K562 (cell line): Measurements from ENCODE around the gene SYT3. TPM values are rescaled to one million over a fixed set of nuclear protein-coding genes. Genes with fewer than 3 reads are reported as not detected.

Source experiments
- ATAC-seq: fragments of 200-7000 bp; cut with Tn5 transposase; 3 replicates; pipeline ENCODE4 v1.9.1; 2020; ENCODE audit warnings: moderate library complexity
- BruUV-seq: library from RNA; stranded (reverse); fragments of 400-500 nt; replicated peaks from 2 replicates; lab custom pipeline; 2021; lab: Mats Ljungman, UMichigan
- CTCF ChIA-PET: fragments of 300-600 bp; formaldehyde crosslinking; extraction: SDS; loops from one replicate; lab custom pipeline; 2021; ENCODE audit warnings: low intra/inter-chr PET ratio; lab: Yijun Ruan, JAX
- POLR2A ChIA-PET: fragments of 300-600, 350-650 bp; sonication (Branson Sonifier 250); formaldehyde crosslinking; extraction: SDS; loops from one replicate; lab custom pipeline; 2021; ENCODE audit warnings: antibody characterized with exemption, inconsistent platforms; lab: Yijun Ruan, JAX
- DNase-seq, 4 experiments: peaks; one replicate each; pipeline versions ENCODE4 v3.0.0 to v3.0.0-alpha.2; 2011 to 2018; ENCODE audit warnings: low spot score in 3 of 4, mixed read lengths in 3 of 4; ENCODE audit errors: extremely low read depth in 1 of 4
- FAIRE-seq: peaks from 2 replicates; lab custom pipeline; 2011; peaks lifted over from hg19 to GRCh38; lab: Jason Lieb, UNC
- H2AFZ ChIP-seq: 2 replicates; pipeline ENCODE4 v1.6.0; 2011; ENCODE audit warnings: low read depth, low read length, control low read depth, inconsistent platforms
- H3K27ac ChIP-seq: fragments of 200-600 bp; 3 replicates; pipeline ENCODE4 v1.8.0; 2011; ENCODE audit warnings: low read depth, mild to moderate bottlenecking, control low read depth, inconsistent platforms, low read length, moderate library complexity, mixed read lengths; ENCODE audit errors: extremely low read depth
- H3K27me3 ChIP-seq, 2 experiments: fragments of 300-600 bp in 1 of 2; 2 replicates in 1 of 2; 3 replicates in 1 of 2; pipeline versions ENCODE4 v1.6.0 to v1.8.0; 2011; ENCODE audit warnings: inconsistent platforms in 2 of 2, low read length in 2 of 2, mild to moderate bottlenecking in 1 of 2, mixed read lengths in 1 of 2, moderate library complexity in 1 of 2; ENCODE audit not compliant: control insufficient read depth in 2 of 2, insufficient read depth in 2 of 2
- H3K36me3 ChIP-seq: fragments of 300-600 bp; 3 replicates; pipeline ENCODE4 v1.8.0; 2011; ENCODE audit warnings: mild to moderate bottlenecking, low read length, inconsistent platforms; ENCODE audit not compliant: control insufficient read depth, insufficient read depth
- H3K4me1 ChIP-seq, 2 experiments: fragments of 200-600 bp in 1 of 2; replicated peaks in 1 of 2; 2 replicates in 1 of 2; 3 replicates in 1 of 2; pipeline versions ENCODE4 v1.5.1 to v1.8.0; 2011; ENCODE audit warnings: inconsistent platforms in 2 of 2, low read length in 2 of 2, mild to moderate bottlenecking in 1 of 2, mixed read lengths in 1 of 2, moderate library complexity in 1 of 2; ENCODE audit not compliant: control insufficient read depth in 2 of 2, insufficient read depth in 2 of 2
- H3K4me2 ChIP-seq: 2 replicates; pipeline ENCODE4 v1.6.1; 2011; ENCODE audit warnings: low read length, control low read depth, inconsistent platforms, mixed read lengths; ENCODE audit not compliant: insufficient read depth
- H3K4me3 ChIP-seq: fragments of 200-600 bp; sonication (generic), shearing (Covaris generic); 2 replicates; pipeline ENCODE4 v1.5.1; 2016; ENCODE audit warnings: control low read depth, inconsistent platforms
- H3K79me2 ChIP-seq: fragments of 200-600 bp; 3 replicates; pipeline ENCODE4 v1.8.0; 2011; ENCODE audit warnings: low read length, inconsistent platforms; ENCODE audit not compliant: control insufficient read depth, insufficient read depth
- H3K9ac ChIP-seq, 2 experiments: 2 replicates each; pipeline versions ENCODE4 v1.6.0 to v1.6.1; 2011; ENCODE audit warnings: low read depth in 2 of 2, low read length in 2 of 2, control low read depth in 1 of 2, inconsistent platforms in 1 of 2, mild to moderate bottlenecking in 1 of 2, mixed read lengths in 1 of 2; ENCODE audit not compliant: insufficient read depth in 1 of 2
- H3K9me1 ChIP-seq: one replicate; pipeline ENCODE4 v1.6.0; 2011; ENCODE audit warnings: inconsistent platforms, mild to moderate bottlenecking, low read length, moderate library complexity; ENCODE audit not compliant: control insufficient read depth, insufficient read depth
- H3K9me3 ChIP-seq: replicated peaks from 2 replicates; pipeline ENCODE4 v1.5.1; 2011; ENCODE audit warnings: low read depth, low read length, inconsistent platforms; ENCODE audit not compliant: control insufficient read depth, insufficient read depth
- H4K20me1 ChIP-seq: replicated peaks from 2 replicates; pipeline ENCODE4 v1.6.1; 2011; ENCODE audit warnings: low read length, inconsistent platforms, mixed read lengths; ENCODE audit not compliant: control insufficient read depth, insufficient read depth
- ATF1 ChIP-seq, 2 experiments: fragments of 450-650 bp in 1 of 2; IDR thresholded peaks; 2 replicates each; pipeline ENCODE4 v1.6.1; 2016; ENCODE audit warnings: missing compliant biosample characterization in 1 of 2, missing genetic modification characterization in 1 of 2
- DNMT1 ChIP-seq: fragments of 450-650 bp; IDR thresholded peaks from 2 replicates; pipeline ENCODE4 v1.6.1; 2016; ENCODE audit warnings: antibody characterized with exemption, mild to moderate bottlenecking
- ETV6 ChIP-seq, 3 experiments: fragments of 150-350 bp in 1 of 3; sonication (generic) in 1 of 3; formaldehyde crosslinking in 1 of 3; IDR thresholded peaks; 2 replicates each; pipeline versions ENCODE4 v1.6.1 to v1.8.0; 2014 to 2022; ENCODE audit warnings: borderline replicate concordance in 2 of 3, low read depth in 2 of 3, antibody characterized with exemption in 1 of 3, low read length in 1 of 3, mild to moderate bottlenecking in 1 of 3, missing genetic modification reagents in 1 of 3
- MAFK ChIP-seq: IDR thresholded peaks from 2 replicates; pipeline ENCODE4 v1.6.1; 2011; ENCODE audit warnings: low read length, improper control_type of control experiment
- MAZ ChIP-seq, 2 experiments: fragments of 450-650 bp in 1 of 2; sonication (generic) in 1 of 2; formaldehyde crosslinking; IDR thresholded peaks in 1 of 2; conservative IDR thresholded peaks in 1 of 2; 2 replicates each; pipeline versions ENCODE4 v1.4.0 to v1.5.0; 2020; ENCODE audit warnings: mild to moderate bottlenecking in 1 of 2, missing genetic modification reagents in 1 of 2
- NFE2 ChIP-seq: IDR thresholded peaks from 2 replicates; pipeline ENCODE4 v1.6.1; 2014; ENCODE audit warnings: antibody characterized with exemption, low read depth
- NRF1 ChIP-seq, 2 experiments: fragments of 450-650 bp; IDR thresholded peaks in 1 of 2; conservative IDR thresholded peaks in 1 of 2; 2 replicates each; pipeline ENCODE4 v1.6.1; 2014; ENCODE audit warnings: mild to moderate bottlenecking in 2 of 2
- TCF3 ChIP-seq: sonication (generic); formaldehyde crosslinking; IDR thresholded peaks from 2 replicates; pipeline ENCODE4 v1.4.0; 2020; ENCODE audit warnings: mild to moderate bottlenecking, missing genetic modification reagents
- TCF7 ChIP-seq: sonication (generic); IDR thresholded peaks from 2 replicates; pipeline ENCODE4 v1.6.1; 2016; ENCODE audit warnings: antibody characterized with exemption, borderline replicate concordance
- ZNF165 ChIP-seq: fragments of 250-450 bp; sonication (Bioruptor Pico); IDR thresholded peaks from 2 replicates; pipeline ENCODE4 v1.4.0; 2020; ENCODE audit warnings: borderline replicate concordance
- ZNF175 ChIP-seq: fragments of 200-800 bp; sonication (Bioruptor generic); IDR thresholded peaks from 2 replicates; pipeline ENCODE4 v1.6.1; 2016; ENCODE audit warnings: low read depth, mild to moderate bottlenecking, missing genetic modification characterization, missing compliant biosample characterization
- WGBS: fragments of 100-300 bp; shearing (Covaris generic); methylation state at CpG from one replicate; pipeline ENCODE4 v1.1.6; 2016; ENCODE audit warnings: low coverage, mixed read lengths; ENCODE audit not compliant: insufficient coverage; ENCODE audit errors: missing lambda C conversion rate; 5-methylcytosine and 5-hydroxymethylcytosine counted together
- in situ Hi-C: fragments of 300-500 bp; cut with MboI; formaldehyde crosslinking; loops from 4 replicates; pipeline ENCODE4 v1.15.0; 2018; ENCODE audit warnings: inconsistent platforms, mixed read lengths
- intact Hi-C: fragments of 100-400 bp; cut with micrococcal nuclease; formaldehyde crosslinking; loops from 2 replicates; pipeline ENCODE4 v1.14.2; 2022
- polyA plus RNA-seq, 8 experiments: library from polyadenylated mRNA; depleted of rRNA in 4 of 8; stranded (reverse) in 5 of 8; unstranded in 3 of 8; fragments of >200 nt; fragmentation: Nextera tagmentation in 2 of 8; fragmentation: Illumina TruSeq in 1 of 8; extraction: Ambion mirVana in 2 of 8; extraction: Trizol in 1 of 8; gene quantifications; 2 replicates each; pipeline versions ENCODE4 v1.2.1 to v1.2.3, GENCODE V29; 2011 to 2014; ENCODE audit warnings: inconsistent platforms in 1 of 8, missing spikeins in 1 of 8
- total RNA-seq, 7 experiments: library from RNA; depleted of rRNA in 6 of 7; stranded (reverse); fragments of >200 nt in 6 of 7; fragmentation: Illumina TruSeq in 2 of 7; extraction: Trizol in 2 of 7; gene quantifications; 2 replicates each; pipeline versions ENCODE4 v1.2.1 to v1.2.3, GENCODE V29; 2011 to 2021; ENCODE audit warnings: low replicate concordance in 1 of 7
- TF ChIP-seq, protein P1 (sequence below), 2 experiments: IDR thresholded peaks; 2 replicates each; pipeline ENCODE4 v1.6.1; 2012; ENCODE audit warnings: improper control_type of control experiment in 2 of 2, low read depth in 2 of 2, low read length in 2 of 2, borderline replicate concordance in 1 of 2
- TF ChIP-seq, protein P2 (sequence below): sonication (generic); formaldehyde crosslinking; IDR thresholded peaks from 2 replicates; pipeline ENCODE4 v1.8.0; 2022; ENCODE audit warnings: missing genetic modification reagents, mild to moderate bottlenecking, moderate library complexity, borderline replicate concordance

SYT3 gene
- total and polyA plus RNA-seq, 9 of the 15 experiments (the other 6 are each of a cell fraction or from before 2014, with no cell fraction given): 0.36 to 2.0 (median 0.54) TPM; not detected in 2

DNA sequence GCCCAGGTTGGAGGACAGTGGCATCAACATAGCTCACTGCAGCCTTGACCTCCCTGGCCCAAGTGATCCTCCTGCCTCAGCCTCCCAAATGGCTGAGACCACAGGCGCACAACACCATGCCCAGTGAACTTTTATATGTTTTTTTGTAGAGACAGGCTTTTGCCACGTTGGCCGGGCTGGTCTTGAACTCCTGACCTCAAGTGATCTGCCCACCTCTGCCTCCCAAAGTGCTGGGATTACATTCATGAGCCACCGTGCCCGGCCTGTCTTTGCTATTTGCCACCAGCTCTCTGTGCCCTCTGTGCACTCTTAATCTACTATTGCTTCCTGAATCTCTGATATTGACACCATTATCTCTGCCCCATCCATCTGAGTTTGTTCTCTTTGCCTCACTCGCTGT lies 37.2 kb downstream of the SYT3 start:
- TF ChIP-seq, protein P1, sequence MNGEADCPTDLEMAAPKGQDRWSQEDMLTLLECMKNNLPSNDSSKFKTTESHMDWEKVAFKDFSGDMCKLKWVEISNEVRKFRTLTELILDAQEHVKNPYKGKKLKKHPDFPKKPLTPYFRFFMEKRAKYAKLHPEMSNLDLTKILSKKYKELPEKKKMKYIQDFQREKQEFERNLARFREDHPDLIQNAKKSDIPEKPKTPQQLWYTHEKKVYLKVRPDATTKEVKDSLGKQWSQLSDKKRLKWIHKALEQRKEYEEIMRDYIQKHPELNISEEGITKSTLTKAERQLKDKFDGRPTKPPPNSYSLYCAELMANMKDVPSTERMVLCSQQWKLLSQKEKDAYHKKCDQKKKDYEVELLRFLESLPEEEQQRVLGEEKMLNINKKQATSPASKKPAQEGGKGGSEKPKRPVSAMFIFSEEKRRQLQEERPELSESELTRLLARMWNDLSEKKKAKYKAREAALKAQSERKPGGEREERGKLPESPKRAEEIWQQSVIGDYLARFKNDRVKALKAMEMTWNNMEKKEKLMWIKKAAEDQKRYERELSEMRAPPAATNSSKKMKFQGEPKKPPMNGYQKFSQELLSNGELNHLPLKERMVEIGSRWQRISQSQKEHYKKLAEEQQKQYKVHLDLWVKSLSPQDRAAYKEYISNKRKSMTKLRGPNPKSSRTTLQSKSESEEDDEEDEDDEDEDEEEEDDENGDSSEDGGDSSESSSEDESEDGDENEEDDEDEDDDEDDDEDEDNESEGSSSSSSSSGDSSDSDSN (IDR thresholded peaks at IDR 0.05; ENCODE audit: borderline replicate concordance in 1 of 2, low read depth in 2 of 2, low read length in 2 of 2): no peak
- TF ChIP-seq DNMT1 (no peak), MAFK (no peak), NRF1 (conservative IDR thresholded peaks at IDR 0.05 in 1 of 2, IDR thresholded peaks at IDR 0.05 in 1 of 2) (no peak), ZNF165 (no peak), TCF3 (CRISPR knock-in tag) (no peak), NFE2 (no peak), TCF7 (no peak), ZNF175 (no peak), MAZ (CRISPR knock-in tag; conservative IDR thresholded peaks at IDR 0.05 in 1 of 2, IDR thresholded peaks at IDR 0.05 in 1 of 2) (peak in 1 of 2 experiments; percentile 9; a peak in 1 of 4 replicates), ETV6 (IDR thresholded peaks at IDR 0.05; ENCODE audit: borderline replicate concordance in 1 of 2, low read depth in 2 of 2, low read length in 1 of 2) (no peak), ETV6 (CRISPR knock-in tag; IDR thresholded peaks at IDR 0.05; ENCODE audit: borderline replicate concordance) (no peak), ATF1 (CRISPR knock-in tag; IDR thresholded peaks at IDR 0.05) (no peak), ATF1 (tag; IDR thresholded peaks at IDR 0.05) (no peak)
- TF ChIP-seq, protein P2, sequence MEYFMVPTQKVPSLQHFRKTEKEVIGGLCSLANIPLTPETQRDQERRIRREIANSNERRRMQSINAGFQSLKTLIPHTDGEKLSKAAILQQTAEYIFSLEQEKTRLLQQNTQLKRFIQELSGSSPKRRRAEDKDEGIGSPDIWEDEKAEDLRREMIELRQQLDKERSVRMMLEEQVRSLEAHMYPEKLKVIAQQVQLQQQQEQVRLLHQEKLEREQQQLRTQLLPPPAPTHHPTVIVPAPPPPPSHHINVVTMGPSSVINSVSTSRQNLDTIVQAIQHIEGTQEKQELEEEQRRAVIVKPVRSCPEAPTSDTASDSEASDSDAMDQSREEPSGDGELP (CRISPR knock-in tag): 0 out of 2 replicates have a peak, but pooled peaks have one; percentile 3
- H3K9ac ChIP-seq: peak overlapping the region; percentile 45 to 57; a peak in 2 of 4 replicates
- intact Hi-C loops: loop anchor here (5.0 kb wide), 1 partner anchor 65 kb away; no protein-coding TSS in a partner anchor
- in situ Hi-C loops: no loop called here
- H3K27ac ChIP-seq: peak overlapping the region; percentile 77
- no peaks in the 10 kb centered on the region for H3K9me1 ChIP-seq
- H3K4me2 ChIP-seq: peak overlapping the region; percentile 63
- ATAC-seq (no peak), FAIRE-seq (no peak), DNase-seq (no peak)
- no TSS peak for BruUV-seq
- WGBS: 15% methylated on average over 6 of the region's 6 CpGs
- H3K79me2 ChIP-seq: no peaks in the 10 kb centered on the region
- no peak overlapping the region for H3K4me3 ChIP-seq
- ChIA-PET CTCF (no interaction called here), POLR2A (no interaction called here)
- no peaks in the 10 kb centered on the region for H3K36me3 ChIP-seq
- H3K9me3 ChIP-seq: 0 out of 2 replicates have a peak, but pooled peaks cover 3% of the 10 kb centered on the region
- no peaks in the 10 kb centered on the region for H4K20me1 ChIP-seq
- peaks cover 32 to 39% of the 10 kb centered on the region in 2 experiments for H3K4me1 ChIP-seq
- H2AFZ ChIP-seq: no peak overlapping the region
- H3K27me3 ChIP-seq: no peaks in the 10 kb centered on the region
